ENCODE measurements around the gene TOR1B.

The TOR1B gene

GRCh38 chr9:129854588-129855110 is 51.7 kb downstream of the TOR1B start:
- TF ChIP-seq, protein P1, sequence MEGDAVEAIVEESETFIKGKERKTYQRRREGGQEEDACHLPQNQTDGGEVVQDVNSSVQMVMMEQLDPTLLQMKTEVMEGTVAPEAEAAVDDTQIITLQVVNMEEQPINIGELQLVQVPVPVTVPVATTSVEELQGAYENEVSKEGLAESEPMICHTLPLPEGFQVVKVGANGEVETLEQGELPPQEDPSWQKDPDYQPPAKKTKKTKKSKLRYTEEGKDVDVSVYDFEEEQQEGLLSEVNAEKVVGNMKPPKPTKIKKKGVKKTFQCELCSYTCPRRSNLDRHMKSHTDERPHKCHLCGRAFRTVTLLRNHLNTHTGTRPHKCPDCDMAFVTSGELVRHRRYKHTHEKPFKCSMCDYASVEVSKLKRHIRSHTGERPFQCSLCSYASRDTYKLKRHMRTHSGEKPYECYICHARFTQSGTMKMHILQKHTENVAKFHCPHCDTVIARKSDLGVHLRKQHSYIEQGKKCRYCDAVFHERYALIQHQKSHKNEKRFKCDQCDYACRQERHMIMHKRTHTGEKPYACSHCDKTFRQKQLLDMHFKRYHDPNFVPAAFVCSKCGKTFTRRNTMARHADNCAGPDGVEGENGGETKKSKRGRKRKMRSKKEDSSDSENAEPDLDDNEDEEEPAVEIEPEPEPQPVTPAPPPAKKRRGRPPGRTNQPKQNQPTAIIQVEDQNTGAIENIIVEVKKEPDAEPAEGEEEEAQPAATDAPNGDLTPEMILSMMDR (conservative IDR thresholded peaks at IDR 0.05; ENCODE audit: low read length): no peak
- DNase-seq (ENCODE audit: low read depth): no peak
- H3K4me3 ChIP-seq (ENCODE audit: low read length): no peak overlapping the region

DNA sequence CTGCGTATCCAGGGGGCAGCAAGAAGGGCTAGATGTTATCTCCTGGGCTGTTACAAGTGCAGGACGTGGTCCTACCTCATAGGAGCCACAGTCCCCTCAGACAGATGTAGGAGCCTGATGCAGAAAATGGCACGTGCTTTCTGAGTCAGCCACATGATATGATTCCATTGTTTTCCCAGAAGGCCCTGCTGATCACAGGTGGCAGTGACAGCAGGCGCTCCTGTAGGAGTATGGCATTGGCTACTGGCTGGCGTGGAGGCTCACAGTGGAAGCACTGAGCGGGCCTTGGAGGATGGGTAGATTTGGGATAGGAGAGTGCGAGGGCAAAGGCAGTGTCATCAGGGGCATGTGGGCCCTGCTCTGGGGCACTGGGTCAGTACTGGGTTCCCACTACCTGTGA is 54.2 kb downstream of the TOR1B start:
- DNase-seq (ENCODE audit: low read depth): no peak
- H3K4me3 ChIP-seq (ENCODE audit: low read length): no peak overlapping the region
- TF ChIP-seq, protein P1 (conservative IDR thresholded peaks at IDR 0.05; ENCODE audit: low read length): no peak

DNA sequence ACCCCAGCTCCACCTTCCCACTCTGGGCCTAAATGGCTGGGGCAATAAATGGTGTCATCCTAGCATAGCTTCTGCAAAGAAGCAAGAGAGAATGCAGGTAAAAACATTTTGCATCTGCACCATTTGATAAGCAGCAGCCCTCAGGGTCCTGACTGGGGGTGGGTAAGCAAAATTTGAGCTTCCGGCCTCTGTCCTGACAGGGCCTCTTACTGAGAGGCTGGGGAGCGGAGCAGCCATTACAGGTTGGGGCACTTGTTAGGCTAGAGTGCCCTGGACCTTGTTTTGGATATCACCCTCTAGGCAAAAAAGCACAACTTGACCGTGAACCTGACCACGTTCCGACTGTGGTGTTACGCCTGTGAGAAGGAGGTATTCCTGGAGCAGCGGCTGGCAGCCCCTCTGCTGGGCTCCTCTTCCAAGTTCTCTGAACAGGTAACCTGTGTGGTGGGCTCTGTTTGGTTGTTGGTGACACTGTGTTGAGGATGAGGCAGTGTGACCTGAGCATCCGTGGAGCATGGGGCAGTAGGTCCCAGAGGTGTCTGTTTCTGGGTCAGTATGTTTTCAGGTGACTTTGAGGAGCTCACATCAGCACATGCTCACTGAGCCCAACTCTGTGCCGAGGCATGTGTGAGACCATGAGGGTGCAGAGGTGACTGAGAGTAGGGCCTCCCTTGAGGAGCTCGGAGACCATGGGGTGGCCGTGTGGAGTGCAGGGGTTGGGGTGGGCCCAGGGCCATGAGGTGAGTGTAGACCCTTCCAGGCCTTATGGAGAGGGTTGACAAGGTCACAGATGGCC is 55.4 kb downstream of the TOR1B start:
- H3K4me3 ChIP-seq (ENCODE audit: low read length): no peak overlapping the region
- TF ChIP-seq, protein P1 (conservative IDR thresholded peaks at IDR 0.05; ENCODE audit: low read length): no peak
- no peak for DNase-seq (ENCODE audit: low read depth)

Measured in AG10803 (cell line).